Sciatic nerve (tissue), 2 donors: Measurements from ENCODE around the gene TLE2. TPM values are rescaled to one million over a fixed set of nuclear protein-coding genes. Genes with fewer than 3 reads are reported as not detected.
"Not testable (repeated sequence)": the region's sequence is repeated elsewhere in the genome, so short reads cannot be mapped to it uniquely, and the experiment has no call there.

Source experiments
- ATAC-seq: fragments of 200-7000 bp; cut with Tn5 transposase; one replicate; pipeline ENCODE4 v1.9.1; 2020; ENCODE audit warnings: mild to moderate bottlenecking, moderate library complexity
- DNase-seq: peaks from one replicate; pipeline ENCODE4 v3.0.0-alpha.2; 2020; ENCODE audit warnings: low spot score
- intact Hi-C: fragments of 100-400 bp; cut with DNase I; formaldehyde crosslinking; loops from one replicate; pipeline ENCODE4 v1.14.2; 2022
- total RNA-seq: library from RNA; stranded (reverse); fragmentation: NEBNext Ultra II Directional; extraction: Animal tissue kit (Norgen Biotek cat#: 25700); gene quantifications from one replicate; pipeline ENCODE4 v1.2.1, GENCODE V29; 2021
- donor health status: DM: no; HTN: no; CAD: no.
- donor health status: DM: no; HTN: no; CAD: no.

The TLE2 gene
- total RNA-seq, 1 donor from 2014 or later = 232 TPM

DNA sequence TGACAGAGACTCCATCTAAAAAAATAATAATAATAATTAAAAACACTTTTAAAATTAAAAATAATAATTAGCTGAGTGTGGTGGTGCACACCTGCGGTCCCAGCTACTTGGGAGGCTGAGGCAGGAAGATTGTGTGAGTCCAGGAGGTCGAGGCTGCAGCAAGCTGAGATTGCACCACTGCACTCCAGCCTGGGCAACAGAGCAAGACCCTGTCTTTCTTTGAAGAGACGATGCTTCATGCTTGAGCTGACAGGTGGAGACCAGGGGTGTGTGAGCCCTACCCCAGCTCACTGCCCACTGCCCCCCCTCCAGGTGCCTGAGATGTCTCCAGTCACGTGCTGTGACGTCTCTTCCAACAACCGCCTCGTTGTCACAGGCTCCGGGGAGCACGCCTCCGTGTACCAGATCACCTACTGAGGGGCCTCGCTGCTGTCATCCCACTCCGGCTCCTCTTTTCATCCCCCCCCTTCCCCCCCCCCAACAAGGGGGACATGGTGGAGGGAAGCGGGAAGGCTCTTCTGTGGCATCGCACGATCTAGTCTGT, 34.4 kb downstream of the TLE2 start:
- ATAC-seq = no peak
- intact Hi-C loops = no loop called here
- no peak for DNase-seq

DNA sequence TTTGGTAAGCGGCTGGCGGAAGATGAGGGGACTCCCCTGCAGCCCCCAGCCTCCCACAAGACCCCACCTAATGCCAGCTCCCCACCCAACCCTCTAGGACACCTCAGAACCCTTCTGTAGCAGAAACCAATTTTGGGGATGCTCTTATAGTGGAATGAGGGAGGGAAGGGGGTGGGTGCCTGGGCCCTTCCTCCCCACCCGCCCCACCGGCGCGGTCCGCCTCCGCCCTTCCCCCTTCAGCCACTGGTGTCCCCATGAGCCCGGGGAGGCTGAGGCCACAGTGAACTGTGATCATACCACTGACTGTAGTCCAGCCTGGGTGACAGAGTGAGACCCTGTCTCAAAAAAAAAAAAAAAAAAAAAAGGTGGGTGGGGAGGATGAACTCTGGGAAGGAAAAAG, 35.5 kb downstream of the TLE2 start:
- ATAC-seq = no peak
- DNase-seq = no peak
- intact Hi-C loops = no loop called here

DNA sequence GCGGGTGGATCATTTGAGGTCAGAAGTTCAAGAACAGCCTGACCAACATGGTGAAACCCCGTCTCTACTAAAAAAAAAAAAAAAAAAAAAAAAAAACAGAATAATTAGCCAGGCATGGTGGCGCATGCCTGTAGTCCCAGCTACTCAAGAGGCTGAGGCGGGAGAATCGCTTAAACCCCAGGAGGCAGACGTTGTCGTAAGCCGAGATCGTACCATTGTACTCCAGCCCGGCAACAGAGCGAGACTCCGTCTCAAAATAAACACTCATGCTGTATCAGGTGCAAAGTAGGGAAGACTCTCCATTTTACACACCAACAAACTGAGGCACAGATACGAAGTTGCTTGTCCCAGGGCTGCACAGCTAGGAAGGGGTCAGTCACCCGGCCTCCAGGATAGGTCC, 36.1 kb downstream of the TLE2 start:
- DNase-seq (no peak), ATAC-seq (no peak)
- intact Hi-C loops = no loop called here

DNA sequence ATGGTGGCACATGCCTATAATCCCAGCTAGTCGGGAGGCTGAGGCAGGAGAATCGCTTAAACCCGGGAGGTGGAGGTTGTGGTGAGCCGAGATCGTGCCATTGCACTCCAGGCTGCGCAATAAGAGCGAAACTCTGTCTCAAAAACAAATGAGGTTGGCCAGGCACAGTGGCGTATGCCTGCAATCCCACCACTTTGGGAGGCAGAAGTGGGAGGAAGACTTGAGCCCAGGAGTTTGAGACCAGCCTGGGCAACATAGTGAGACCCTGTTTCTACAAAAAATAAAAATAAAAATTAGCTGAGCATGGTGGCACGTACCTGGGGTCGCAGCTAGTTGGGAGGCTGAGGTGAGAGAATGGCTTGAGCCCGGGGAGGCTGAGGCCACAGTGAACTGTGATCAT, 36.7 kb downstream of the TLE2 start:
- intact Hi-C loops, ATAC-seq, DNase-seq: not testable (repeated sequence)

DNA sequence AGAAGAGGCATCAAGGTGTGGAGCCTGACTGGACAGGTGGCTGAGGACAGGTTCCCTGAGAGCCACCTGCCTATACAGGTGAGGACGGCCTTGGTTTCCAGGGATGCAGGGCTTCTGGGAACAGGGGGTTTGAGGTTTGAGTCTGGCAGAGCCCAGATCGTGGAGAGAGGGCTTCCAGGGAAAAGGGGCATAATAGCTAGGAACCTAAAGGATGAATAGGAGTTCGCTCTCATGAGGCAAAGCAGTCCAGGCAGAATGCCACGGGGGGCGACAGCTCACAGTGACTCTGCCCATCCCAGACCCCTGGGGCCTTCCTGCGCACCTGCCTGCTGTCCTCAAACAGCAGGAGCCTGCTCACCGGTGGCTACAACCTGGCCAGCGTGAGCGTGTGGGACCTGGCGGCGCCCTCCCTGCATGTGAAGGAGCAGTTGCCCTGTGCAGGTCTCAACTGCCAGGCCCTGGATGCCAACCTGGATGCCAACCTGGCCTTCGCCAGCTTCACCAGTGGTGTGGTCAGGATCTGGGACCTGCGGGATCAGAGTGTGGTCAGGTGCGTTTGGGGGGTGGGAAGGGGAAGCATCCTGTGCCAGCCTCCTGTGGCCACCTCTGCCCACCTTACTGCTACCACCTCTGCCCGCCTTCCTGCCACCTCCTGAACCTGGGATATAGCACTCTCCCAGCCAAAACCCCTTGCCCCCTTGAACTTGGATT, 39.7 kb downstream of the TLE2 start:
- intact Hi-C loops = loop anchor here (10.0 kb wide), 1 partner anchor 45 kb away; no protein-coding TSS in a partner anchor

DNA sequence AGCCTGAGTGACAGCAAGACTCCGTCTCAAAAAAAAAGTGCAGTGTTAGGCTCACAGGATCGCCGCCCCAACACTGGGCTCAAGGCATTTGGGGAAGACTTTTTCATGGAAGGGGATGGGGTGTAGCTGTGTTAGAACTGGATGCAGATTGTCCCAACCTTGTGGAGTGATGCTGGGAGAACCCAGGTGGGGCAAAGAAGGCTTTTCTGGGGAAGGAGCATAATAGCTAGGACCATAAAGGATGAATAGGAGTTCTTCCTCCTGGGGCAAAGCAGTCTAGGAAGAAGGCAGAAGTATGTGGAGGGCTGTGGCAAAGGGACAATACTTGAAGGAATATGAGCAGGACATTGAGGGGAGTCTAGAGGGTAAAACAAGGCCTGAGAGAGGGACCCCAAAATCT, 40.5 kb downstream of the TLE2 start:
- ATAC-seq (no peak), DNase-seq (no peak)
- intact Hi-C loops = loop anchor here (10.0 kb wide), 1 partner anchor 46 kb away; no protein-coding TSS in a partner anchor

More for the DNA sequence above, 39.7 kb downstream of the TLE2 start:
- ATAC-seq = no peak
- no peak for DNase-seq

DNA sequence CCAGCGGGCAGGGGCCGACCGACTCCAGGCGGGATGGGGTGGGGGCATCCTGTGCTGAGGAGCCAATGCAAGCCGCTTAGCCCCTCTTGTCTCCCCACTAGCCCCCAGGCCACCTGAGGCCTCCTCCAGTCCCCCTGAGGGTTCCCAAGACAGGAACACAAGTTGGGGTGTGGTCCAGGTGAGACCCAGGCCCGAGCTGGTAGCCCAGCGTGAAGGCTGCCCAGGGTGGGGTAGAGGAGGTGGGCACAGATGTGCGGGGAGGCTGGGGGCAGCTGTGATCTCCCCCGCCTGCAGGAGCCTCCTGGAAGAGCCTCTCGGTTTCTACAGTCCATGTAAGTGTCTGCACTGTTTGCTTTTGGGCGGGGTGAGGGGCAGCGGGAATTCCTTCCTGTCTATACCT, 41.3 kb downstream of the TLE2 start:
- intact Hi-C loops = loop anchor here (10.0 kb wide), 1 partner anchor 47 kb away; no protein-coding TSS in a partner anchor
- ATAC-seq = no peak
- DNase-seq = no peak

DNA sequence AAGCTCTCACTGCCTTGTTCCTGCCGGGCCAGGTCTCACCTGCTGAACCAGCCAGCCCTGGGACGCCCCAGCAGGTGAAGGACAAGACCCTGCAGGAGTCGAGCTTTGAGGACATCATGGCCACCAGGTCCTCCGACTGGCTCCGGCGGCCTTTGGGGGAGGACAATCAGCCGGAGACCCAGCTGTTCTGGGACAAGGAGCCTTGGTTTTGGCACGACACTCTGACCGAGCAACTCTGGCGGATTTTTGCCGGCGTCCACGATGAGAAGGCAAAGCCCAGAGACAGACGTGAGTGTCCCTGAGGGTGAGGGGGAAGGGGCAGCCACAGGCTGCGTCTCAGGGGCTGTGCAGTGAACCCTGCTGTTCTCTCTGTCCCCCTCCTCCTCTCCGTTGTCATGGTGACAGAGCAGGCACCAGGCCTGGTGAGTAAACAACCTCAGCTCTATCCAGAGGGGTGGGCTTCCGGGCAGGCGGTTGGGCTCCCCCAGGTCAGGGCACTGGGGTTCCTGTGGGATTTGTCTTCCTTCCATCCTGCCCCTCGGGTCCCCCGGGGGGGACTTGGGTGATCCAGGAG, 42.0 kb downstream of the TLE2 start:
- intact Hi-C loops = loop anchor here (10.0 kb wide), 1 partner anchor 48 kb away; no protein-coding TSS in a partner anchor
- no peak for ATAC-seq
- no peak for DNase-seq

DNA sequence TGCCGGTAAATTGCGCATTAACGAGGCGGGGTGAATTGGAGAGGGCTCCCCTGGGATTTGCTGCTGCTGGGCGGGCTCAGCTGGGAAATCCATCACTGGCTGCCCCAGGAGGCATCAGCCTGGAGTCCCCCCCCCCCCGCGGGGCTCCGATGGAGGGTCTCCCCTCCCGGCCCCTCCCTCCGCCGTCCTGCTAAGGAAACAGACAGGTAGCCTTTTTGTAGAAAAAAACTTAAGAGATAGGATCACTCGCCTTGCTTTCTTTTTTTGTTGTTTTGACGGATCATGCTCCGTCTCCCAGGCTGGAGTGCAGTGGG, 44.9 kb downstream of the TLE2 start:
- intact Hi-C loops = loop anchor here (10.0 kb wide), 1 partner anchor 51 kb away; no protein-coding TSS in a partner anchor
- no peak for DNase-seq
- ATAC-seq = no peak

DNA sequence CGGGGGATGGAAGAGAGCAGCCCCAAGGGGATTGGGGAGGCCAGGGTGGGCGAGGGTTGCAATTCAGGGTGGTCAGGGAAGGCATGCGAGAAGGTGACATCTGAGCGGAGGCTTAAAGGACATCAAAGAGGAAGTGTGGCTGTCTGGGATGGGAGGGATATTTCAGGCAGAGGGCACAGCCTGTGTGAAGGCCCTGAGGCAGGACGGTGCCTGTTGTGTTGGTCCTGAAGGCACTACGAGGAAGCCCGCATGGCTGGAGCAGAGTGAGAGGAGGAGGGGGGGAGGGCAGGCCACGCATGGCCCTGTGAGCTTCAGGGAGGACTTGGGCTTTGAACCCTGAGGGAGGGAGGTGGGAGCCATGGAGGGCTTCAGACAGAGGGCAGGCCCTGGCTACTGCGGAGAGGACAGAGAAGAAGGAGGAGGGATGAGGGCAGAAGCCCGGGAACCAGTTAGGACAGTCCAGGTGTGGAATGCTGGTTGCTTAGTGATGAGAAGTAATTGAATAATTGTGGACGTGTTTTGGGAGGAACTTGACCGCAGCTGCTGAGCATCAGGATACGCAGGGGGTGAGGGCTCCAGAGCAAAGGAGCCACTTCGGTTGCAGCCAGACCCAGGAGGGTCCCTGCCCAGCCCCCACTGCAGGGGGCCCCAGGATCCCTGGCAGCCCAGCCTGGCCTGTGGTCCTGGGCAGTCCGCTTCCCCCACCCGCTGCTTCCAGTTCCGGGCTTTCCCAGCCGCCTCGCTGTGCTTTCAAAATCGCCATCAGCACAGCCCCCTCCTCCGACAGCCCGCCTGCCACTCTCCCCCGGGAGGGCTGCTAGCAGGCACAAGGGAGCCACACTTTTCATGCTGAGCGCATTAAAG, 45.5 kb downstream of the TLE2 start:
- DNase-seq = peak; percentile 77

DNA sequence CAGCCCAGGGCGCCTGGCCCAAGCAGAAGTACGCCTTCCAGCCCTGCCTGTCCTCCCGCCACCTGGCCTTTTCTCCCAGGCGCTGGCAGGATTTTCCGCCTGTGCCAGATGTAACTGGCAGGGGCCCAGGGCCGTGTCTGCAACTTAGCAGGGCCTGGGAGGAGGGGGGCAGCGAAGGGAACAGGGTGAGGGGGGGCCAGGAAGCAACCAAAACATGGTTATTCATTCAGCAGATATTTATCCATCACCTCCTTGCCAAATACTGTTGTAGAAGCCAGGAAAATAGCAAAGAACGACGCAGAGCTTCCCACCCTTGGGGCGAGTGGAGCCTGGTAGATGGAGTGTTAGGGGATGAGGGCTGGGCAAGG, 46.1 kb downstream of the TLE2 start:
- DNase-seq = peak; percentile 87
- intact Hi-C loops = loop anchor here (10.0 kb wide), 1 partner anchor 52 kb away; no protein-coding TSS in a partner anchor
- ATAC-seq = peak; percentile 82

More for the DNA sequence above, 45.5 kb downstream of the TLE2 start:
- intact Hi-C loops = loop anchor here (10.0 kb wide), 1 partner anchor 51 kb away; no protein-coding TSS in a partner anchor
- peak; percentile 80 for ATAC-seq

DNA sequence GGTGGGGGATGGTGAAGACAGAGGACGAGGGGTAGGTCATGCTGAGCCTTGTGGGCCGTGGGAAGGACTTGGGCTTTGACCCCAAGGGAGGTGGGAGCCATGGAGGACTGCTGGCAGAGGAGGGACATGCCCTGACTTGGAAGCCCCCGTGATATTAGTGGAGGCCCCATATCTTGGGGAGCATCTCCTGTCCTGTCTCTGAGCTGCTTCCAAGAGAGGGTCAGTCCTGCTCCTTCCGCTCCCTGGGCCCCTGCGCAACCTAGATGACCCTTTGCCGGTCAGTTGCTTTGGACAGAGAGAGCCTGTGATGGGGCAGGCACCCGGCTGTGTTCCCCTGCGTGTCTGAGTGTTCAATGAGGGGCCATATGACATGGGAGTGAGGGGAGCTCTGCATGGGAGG, 46.5 kb downstream of the TLE2 start:
- ATAC-seq (peak; percentile 20), DNase-seq (no peak)
- intact Hi-C loops = loop anchor here (10.0 kb wide), 1 partner anchor 52 kb away; no protein-coding TSS in a partner anchor

DNA sequence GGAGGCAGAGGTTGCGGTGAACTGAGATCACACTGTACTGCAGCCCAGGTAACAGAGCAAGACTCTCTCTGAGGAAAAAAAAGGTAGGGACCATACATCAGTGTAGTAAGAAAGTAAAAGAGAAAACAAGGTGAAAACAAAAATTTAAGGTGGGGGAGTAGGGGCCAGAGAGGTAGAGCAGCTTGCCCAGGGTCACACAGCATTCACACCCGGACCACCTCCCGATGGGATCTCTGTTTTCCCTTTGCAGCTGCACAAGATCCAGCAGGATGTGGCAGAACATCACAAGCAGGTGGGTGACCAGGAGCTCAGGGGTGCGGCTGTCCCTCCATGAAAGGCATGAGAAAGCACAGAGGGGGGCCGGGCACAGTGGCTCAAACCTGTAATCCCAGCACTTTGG, 47.2 kb downstream of the TLE2 start:
- no peak for DNase-seq
- intact Hi-C loops = loop anchor here (10.0 kb wide), 1 partner anchor 53 kb away; no protein-coding TSS in a partner anchor
- no peak for ATAC-seq

DNA sequence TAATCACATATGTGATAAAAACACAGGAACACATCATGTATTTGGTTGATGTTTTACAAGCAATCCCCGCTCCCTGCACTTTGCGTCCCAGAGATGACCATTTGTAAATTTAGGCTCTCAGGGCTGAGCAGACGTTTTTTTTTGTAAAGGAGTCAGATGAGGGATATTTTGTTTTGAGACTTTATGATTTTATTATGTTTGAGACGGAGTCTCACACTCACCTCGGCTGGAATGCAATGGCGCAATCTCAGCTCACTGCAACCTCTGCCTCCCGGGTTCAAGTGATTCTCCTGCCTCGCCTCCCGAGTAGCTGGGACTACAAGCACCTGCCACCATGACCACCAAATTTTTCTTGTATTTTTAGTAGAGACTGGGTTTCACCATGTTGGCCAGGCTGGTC, 50.3 kb downstream of the TLE2 start:
- intact Hi-C loops = no loop called here
- DNase-seq = no peak
- ATAC-seq = no peak

DNA sequence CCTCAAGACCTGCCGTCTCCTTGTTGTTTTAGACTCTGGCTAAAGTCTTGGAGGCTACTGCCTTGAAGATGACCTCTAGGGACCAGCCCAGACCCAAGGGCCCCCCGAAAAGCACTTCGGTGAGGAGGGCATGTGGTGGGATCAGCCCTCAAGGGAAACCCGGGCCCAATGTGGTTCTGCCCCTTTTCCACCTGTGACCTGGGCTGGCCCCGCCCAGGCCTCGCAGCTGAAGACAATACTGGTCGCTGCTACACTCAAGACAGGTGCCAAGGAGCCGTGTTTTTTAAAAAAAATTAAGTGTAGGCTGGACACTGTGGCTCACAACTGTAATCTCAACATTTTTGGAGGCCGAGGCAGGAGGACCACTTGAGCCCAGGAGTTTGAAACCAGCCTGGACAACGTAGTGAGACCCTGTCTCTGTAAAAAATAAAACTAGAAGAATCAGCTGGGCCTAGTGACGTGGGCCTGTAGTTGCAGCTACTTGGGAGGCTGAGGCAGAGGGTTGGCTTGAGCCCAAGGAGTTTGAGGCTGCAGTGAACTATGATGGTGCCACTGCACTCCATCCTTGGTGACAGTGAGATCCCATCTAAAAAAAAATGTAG, 50.8 kb downstream of the TLE2 start:
- ATAC-seq (no peak), DNase-seq (no peak)
- intact Hi-C loops = no loop called here

DNA sequence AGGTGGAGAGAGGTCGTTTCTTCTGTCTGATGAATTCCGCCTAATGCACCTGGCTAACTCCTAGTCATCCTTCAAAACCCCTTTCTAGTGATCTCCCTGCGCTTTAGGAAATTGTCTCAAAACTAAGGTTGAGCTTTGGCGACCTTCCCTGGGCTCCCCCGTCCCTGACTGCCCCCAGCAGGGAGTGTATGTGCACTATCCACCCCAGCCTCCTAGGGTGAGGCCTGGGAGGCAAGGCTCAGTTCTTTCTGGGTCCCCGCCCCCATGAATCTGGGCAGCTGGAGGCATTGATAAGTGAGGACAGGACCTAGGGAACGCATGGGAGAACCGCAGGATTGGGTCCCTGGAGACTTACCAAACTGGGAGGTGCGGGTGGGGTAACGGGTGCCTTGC, 51.3 kb downstream of the TLE2 start:
- intact Hi-C loops = no loop called here
- peak; percentile 0 for ATAC-seq
- no peak for DNase-seq

DNA sequence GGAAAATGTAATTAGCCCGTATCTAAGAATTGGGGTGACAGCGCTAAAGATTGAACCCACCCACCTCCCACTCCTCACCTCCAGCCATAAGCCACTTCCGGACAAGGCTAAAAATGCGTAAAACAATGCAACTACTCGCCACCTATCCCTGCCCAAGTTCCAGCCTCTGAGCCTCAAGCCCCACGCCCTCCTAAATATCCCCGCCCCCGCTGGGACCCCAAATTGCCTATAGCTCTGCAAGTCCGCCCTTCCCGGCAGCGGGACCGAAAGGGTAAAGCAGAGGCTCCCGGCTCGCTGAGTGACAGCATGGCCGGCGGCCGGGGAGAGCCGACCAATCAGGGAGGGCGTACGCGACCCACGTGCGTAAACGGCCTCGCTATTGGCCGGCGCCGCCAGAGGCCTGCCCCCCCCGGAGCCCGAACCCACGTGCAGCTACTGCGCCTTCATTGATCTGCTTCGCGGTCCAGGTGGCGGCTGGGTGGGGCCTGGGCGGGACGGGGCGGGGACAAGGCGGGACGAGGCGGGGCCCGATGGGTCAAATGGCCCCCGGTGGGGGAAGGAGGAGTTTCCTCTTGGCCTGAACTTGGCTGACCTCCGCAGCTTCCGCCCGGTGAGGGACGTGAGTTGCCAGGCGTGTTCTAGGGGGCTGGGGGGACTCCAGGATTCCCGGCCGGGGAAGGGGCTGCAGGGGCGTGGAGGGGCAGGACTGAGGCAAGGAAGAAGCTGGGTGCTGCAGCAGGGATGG, 51.9 kb downstream of the TLE2 start, which contains the start of gene TLE6:
Gene TLE6 (plus strand): TSS at position 564 of the 745 bp plus-strand sequence. CDS start 670 bp downstream, outside the sequence.
- peak; percentile 97 for DNase-seq
- peak; percentile 96 for ATAC-seq
- intact Hi-C loops = no loop called here

DNA sequence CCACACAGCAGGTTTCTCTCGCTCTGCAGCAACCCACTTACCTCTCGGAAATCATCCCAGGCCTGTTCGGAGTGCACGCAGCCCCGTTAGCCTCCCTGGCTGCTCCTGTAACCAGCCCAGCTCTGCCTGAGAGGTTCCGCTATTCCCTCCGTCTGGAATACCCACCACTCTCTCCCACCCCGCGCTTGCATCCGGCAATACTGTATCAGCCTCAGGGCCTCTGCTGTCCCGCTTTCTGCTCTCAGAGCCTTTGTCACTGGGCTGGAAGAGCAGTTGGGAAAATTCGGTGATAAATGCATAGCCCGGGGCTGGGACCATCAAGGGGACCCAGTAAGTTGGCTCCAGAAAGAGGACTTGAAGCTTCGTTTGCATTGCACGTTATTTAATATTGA, 52.5 kb downstream of the TLE2 start:
- intact Hi-C loops = no loop called here
- DNase-seq (no peak), ATAC-seq (no peak)
